Measurements from ENCODE around the gene GRIN2B.
A peak's percentile ranks its signal among the peaks of the same experiment; 100 is the strongest.

Gene GRIN2B

GRCh38 chr12:13959131-13959723, 22.2 kb downstream of the GRIN2B start:
- FAIRE-seq (no peak), DNase-seq (ENCODE audit: insufficient read length, low spot score) (no peak)

- DNase-seq (ENCODE audit: insufficient read length, low spot score), result no peak
- no peak for FAIRE-seq
Measured at GRCh38 chr12:13957576-13957975, 23.8 kb downstream of the GRIN2B start.

DNA sequence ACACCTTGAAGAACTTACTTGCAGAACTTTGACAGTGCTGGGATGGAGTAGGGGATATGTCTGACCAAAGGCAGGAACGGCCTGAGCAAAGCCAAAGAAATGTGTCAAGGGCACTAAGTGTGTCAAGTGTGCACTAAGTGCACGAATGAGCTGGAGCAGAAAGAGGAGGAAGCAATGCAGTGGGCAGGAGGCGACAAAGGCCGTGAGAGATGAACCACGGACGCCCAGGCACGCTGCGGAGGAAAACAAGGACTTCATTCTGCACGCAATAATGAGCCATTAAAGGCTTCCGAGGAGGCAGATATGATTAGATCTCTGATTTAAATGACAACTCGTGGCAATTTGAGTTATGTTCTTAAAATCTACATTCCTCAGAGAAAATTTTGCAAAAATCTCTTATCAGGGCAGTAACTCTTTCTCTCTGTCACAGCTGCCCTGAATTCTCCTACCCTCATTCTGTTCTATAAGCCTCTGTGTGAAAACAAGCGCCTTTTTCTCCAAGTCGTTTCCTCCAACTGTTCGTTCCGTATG, 25.3 kb downstream of the GRIN2B start:
- FAIRE-seq (no peak), DNase-seq (ENCODE audit: insufficient read length, low spot score) (no peak)

DNA sequence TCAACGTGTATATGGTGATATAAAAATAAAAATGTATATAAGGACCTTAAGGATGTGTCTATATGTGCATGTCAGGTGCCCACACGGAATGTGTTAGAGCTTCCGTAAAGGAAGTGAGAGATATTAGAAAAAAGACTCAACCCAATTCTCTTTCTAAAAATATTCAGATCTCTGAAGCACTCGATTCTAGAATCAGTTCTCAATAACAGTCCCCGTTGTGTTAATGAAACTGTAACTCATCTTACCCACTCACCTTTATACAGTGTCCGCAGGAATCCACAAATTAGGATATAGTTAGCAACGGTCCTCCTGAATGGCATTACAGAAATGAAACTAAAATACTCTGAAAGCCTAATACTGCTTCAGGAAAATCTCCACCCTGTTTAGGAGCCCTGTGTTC, 29.3 kb downstream of the GRIN2B start:
- FAIRE-seq (no peak), DNase-seq (ENCODE audit: insufficient read length, low spot score) (no peak)

GRCh38 chr12:13950502-13950901, 30.9 kb downstream of the GRIN2B start:
- FAIRE-seq, result no peak
- no peak for DNase-seq (ENCODE audit: insufficient read length, low spot score)

DNA sequence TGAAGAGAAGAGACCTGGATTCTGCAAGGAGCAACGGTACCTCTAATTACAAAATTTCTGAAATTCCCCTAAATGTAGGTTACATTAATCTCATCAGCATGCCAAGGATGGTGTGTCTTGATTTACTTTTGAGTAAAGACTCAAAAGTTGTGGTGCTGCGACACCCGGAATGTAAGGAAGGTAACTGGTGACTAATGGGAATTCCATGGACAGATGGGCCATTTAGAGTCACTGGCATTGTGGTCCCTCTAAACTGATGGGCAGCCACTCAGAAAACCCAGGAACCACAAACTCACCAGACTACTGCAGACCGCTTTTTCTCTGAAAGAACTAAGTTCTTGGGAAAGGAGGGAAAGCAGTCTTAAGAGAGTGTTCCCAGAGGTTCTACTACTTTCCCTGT, 32.8 kb downstream of the GRIN2B start:
- FAIRE-seq, result no peak

DNA sequence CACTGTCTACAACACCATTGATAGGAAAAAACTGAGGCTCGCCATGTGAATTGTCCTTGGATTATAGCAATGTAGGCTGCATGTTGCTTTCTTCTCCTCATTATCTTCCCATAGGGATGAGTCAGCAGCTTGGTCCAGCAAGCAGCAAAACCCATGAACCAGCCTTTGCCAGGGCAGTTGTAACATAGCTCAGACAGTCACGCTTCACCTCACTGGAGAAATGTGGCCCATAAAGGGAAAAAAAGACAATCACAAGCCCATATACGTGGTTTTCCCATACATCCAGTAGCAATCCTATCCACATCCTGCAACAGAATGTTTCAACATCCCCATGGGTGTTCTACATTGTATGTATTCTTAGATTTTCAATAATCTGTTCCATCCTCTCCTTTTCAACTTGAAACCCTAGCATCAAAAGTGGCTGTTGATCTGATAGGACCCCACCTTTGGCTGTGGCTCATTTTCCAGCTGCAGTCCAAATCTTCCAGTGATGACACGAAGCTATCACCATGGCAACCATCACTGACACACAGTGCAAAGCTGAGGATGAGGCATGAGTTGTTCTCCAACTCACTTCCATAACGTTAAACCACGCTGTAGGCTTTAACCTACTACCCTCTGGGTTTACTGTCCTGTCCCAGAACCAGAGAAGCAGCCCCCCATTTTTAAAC, 34.0 kb downstream of the GRIN2B start:
- no peak for DNase-seq (ENCODE audit: insufficient read length, low spot score)
- FAIRE-seq, result no peak

More for the DNA sequence above, 32.8 kb downstream of the GRIN2B start:
- no peak for DNase-seq (ENCODE audit: insufficient read length, low spot score)

DNA sequence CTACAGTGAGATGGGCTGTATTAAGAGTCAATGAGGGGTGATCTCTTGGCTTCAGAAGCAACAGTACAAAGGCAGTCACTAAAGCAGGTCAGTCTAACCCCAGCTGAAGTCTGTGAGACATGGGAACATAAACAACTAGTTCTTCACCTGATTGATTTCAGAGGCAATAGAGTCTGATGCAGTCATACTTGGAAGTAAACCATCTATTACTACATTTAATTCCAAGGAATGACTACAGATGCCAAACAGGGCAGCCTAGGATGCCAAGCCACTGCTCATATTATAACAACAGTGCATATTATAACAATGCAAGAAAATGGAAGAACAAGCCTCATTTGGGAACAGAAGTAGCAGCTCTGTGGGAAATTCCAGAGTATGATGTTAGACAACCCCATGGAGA, 35.8 kb downstream of the GRIN2B start:
- no peak for FAIRE-seq
- DNase-seq (ENCODE audit: insufficient read length, low spot score), result no peak

DNA sequence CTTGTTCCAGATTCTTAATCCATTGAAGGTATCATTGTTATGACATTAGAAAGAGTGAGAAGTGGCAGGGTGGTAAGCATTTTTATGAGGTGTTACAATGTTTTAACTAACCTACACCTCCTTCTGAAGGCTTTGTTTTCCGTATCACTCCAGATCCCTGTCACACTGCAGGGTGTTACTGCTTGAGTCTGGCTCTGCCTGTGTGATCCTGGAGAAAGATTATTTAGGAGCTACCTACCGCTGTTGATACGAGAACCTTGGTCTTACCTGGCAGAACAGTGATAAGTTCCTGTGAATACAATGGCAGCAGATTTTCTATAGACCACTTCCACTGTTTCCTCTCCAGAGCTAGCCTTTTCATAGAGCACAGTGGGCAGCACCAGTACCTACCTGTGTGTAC, 36.2 kb downstream of the GRIN2B start:
- no peak for FAIRE-seq
- DNase-seq (ENCODE audit: insufficient read length, low spot score), result no peak

DNA sequence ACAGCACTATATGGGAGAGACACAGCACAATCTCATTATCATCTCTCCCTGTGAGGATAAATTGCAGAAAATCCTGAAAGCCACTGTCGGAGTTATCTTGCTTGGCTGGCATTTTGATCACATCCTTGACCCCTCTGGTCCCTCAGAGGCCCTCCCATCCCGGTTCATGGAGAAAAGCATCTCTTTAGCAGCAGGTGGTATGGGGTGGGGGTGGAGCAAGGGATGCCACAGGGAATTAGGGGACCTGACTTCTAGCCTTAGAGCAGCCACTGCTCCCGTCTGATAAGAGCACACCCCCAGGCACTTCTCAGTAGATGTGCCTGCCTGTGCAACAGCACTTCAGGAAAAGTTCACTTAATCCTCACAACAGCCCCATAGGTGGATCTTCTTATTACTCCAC, 38.6 kb downstream of the GRIN2B start:
- FAIRE-seq (no peak), DNase-seq (ENCODE audit: insufficient read length, low spot score) (no peak)

- FAIRE-seq (no peak), DNase-seq (ENCODE audit: insufficient read length, low spot score) (peak; percentile 5)
Measured at GRCh38 chr12:13941258-13942249, 39.8 kb downstream of the GRIN2B start.

DNA sequence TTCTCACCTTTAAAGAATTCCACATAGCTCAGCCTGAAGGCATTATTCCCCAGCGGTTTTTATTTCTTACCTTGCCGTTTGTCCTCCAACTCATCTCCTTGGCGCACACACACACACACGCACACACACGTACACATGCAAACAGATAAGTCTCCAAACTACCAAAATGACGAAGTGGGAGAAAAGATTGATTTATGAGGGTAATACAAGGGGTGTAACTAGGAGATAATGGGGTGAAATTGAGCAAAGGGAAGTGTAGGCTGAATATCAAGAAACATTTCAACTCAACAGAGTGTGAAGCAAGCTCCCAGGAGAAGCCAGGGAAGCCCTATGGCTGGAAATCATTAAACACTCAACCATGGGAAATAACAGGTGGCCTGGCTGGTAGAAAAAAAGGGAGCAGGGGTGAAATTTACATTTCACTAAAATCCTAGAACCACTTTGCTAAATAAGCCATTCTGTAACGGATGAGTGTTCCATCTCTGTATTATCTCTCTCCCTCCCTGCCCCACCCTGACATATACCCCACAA, 41.0 kb downstream of the GRIN2B start:
- FAIRE-seq, result no peak
- no peak for DNase-seq (ENCODE audit: insufficient read length, low spot score)

DNA sequence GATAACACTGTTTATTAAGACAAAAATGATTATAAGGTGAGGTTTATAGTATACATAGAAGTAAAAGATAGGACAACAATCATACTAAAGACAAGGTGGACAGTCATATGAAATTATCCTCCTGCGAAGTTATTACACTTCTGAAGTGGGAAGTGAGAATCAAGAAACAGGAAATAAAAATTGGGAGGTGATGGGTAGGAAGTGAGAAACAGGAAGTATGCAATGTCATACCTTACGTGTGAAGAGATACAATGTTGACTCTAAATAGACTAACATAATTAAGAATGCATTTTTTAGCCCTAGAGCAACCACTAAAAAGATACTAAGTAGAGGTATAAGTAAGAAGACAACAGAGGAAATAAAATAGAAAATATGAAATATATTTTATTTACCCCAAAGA, 43.7 kb downstream of the GRIN2B start:
- FAIRE-seq (no peak), DNase-seq (ENCODE audit: insufficient read length, low spot score) (no peak)

GRCh38 chr12:13935169-13935568, 46.2 kb downstream of the GRIN2B start:
- FAIRE-seq (no peak), DNase-seq (ENCODE audit: insufficient read length, low spot score) (no peak)

All from HTR-8/SVneo (cell line).